GM18861 (cell line): ENCODE data around the gene TMEM51.

Experiments used
- ATAC-seq: cut with Tn5 transposase; IDR thresholded peaks from one replicate; pipeline ENCODE4 v1.9.1; 2021; ENCODE audit not compliant: unreplicated experiment

TMEM51 gene

DNA sequence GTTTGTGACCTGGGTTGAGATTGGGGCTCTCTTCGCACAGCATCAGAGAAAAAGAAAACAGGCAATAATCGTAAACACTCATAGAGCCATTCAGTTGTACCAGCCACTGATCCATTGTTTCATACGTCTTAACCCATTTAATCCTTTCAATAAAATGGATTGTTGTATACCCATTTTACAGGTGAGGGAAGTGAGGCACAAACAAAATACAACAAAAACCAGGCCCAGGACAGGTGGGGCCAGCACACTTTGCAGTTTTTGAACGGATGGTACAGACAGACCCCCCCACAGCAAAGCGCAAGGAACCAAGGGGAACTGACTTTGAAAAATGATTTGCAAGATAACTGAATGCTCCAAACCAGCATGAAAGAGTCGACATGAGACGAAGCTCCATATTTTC, 89.2 kb downstream of the TMEM51 start:
- no peak for ATAC-seq

DNA sequence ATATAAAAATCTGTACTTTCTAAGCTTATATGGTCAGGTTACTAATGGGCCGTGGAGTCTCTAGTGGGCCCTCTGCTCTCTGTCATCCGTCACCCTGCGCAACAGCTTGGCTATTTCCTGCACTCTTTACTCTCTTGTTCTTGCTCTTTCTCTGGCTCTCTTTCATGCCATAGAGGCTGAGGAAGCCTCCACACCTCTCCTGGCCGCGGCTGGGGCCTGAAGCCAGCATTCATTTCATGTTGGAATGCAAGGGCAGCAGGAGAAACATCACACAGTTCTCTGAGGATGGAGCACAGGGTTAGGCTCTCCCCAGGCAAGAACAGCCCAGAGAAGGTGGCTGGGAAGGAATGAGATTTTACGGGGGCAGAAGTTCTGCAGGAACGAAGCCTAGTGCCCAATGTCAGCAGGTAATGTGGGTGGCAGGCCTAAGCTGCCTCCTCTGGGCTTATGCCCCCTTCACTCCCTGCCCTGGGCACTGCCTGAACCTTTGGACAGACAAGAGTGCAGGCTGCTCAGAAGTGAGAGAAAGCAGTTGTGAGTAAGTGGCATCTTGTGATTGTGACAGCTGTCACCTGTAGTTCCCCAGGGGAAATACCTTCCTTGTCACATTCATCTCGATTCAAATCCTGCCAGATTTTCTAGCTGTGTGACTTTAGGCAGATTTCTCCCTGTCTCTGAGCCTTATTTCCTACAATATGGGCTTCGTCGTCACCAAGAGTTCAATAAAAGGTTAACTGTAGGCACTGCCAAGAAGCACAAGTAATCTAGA, 89.9 kb downstream of the TMEM51 start:
- no peak for ATAC-seq

DNA sequence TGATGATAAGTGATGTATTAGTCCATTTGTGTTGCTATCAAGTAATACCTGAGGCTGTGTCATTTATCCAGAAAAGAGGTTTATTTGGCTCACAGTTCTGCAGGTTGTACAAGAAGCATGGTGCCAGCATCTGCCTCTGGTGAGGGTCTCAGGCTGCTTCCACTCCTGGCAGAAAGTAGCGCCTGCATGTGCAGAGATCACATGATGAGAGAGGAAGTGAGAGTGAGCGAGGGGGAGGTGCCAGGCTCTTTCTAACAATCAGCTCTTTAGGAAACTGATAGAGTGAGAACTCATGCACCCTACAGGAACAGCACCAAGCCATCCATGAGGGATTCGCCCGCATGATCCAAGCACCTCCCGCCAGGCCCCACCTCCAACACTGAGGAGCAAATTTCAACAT, 91.3 kb downstream of the TMEM51 start:
- no peak for ATAC-seq

DNA sequence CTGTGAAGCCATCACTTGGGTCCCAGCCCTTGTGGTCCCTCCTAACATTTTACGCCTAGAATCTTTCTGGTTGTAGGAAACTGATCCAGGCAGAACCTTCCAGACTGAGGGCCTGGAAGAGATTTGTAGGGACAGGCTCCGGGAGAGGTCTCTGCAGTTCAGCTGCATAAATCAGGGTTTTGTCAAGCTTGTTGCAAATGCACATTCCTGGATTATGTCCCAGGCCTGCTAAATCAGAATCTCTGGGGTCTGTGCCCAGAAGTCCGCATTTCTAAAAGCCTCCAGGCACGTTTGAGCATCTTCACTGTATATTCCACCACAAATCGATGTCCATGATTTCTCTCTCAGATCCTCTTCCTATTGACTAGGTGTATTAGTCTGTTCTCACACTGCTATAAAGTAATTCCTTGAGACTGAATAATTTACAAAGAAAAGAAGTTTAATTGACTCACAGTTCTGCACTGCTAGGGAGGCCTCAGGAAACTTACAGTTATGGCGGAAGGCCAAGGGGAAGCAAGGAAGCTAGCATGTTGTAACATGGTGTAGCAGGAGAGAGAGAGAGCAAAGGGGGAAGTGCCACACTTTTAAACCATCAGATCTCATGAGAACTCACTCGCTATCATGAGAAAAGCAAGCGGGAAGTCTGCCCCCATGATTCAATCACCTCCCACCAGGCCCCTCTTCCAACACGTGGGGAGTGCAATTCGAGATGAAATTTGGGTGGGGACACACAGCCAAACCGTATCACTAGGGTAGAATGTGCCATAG, 92.2 kb downstream of the TMEM51 start:
- no peak for ATAC-seq

DNA sequence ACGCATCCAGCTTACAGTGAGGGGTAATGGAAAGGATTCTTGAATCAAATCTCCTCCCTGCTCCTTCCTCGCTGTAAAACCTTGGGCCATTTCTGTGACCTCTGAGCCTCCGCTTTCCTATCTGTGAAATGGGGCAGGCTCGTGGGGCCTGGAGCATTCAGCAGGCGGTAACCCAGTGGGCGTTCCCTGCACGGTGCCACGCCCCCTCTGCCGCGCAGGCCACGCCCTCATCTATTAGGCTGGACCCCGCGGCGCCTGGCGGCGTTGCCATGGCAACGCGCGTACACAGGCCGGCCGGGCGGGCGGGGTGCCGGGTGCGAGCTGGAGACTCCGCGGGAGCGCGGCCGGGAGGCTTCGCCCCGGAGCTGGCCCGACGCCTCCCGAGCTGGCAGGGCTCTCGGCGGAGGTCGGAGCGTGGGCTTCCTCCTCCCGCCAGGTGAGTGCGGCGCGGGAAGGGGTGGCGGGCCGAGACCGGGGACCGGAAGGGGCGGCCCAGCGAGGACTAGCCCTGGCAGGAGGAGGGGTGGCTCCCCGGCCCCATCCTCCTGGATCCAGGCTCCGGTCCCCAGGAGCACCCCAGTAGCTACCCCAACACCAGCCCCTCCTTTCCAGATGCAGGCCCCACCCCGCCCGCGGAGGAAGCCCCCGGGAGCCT, 93.5 kb downstream of the TMEM51 start, which contains the start of gene FHAD1:
Gene FHAD1 (plus strand): TSS at position 264 of the 655 bp plus-strand sequence. CDS start 4,562 bp downstream, outside the sequence.
- ATAC-seq: no peak

DNA sequence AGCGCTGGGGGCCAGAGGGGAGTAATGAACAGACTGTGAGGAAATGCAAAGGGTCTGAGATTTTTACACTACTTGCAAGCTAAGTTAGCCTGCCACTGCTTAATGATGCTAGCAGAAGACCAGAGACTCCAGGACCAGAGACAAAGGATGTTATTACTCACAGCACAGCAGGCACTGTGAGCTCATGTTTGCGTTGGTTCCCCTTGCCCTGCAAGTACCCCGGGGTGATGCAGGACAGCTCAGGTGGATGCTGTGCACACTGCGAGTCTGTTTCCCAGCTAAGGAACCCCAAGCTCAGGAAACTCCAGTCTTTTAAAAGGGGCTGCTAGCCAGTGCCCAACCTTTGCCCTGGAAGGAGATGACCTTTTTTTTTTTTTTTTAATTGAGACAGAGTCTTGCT, 94.7 kb downstream of the TMEM51 start:
- no peak for ATAC-seq

DNA sequence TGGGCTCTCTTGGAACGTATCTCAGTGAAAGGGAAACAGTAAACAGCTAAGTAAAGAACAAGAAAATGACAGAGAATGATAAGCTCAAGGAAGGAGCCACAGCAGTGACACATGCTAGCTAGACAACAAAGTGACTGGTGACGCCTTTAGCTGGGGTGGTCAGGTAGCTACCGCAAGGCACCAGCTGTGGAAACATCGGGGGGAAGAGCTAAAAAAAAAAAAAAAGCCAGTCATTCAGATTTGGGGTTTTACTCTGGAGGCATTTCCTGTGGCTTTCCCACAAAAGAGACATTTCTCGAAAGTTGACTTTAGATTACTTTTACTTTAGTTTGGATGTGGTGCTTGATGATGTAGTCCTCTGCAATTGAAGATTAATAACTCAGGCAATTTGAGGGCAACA, 95.5 kb downstream of the TMEM51 start:
- ATAC-seq: no peak

DNA sequence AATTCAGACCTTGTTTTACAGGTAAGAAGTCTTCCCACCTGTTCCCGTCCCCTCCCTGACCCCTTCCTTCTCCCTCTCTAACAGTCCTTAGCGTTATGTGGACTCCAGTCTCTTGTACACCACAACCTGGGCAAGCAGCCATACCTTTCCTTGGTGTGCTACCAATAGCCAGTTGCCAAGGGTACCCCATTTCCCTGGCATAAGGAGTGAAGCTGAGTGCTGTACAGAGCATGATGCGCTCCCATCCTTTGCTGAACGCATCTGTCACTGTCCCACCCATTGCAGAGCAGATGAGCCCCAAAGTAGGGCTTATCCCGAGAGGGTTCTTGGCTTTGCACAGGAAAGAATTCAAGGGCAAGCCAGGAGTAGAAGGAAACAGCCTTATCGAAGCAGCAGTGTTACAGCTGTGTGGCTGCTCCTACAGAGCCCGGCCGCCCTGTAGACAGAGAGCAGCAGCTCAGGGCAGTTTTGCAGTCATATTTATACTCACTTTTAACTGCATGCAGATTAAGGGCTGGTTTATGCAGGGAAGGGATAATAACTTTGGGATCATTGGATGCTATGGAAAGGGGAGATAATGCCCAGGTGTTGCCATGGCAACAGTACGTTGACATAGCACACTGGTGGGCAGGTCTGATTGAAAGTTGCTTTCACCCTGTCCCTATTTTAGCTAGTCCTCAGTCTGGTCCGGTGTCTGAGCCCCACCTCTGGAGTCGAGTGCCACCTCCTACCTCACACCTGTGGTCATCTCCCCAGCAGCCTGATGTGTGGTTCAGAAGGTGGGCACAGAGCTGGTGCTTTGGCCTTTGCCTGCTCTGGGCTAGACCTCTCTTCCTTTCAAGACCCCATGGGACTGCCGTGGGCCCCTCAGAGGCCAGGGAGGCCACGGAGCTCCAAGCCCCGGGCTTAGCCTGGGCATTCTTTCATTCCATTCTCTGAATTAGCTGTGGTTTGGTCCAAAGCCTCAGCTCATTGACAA, 98.6 kb downstream of the TMEM51 start:
- no peak for ATAC-seq

DNA sequence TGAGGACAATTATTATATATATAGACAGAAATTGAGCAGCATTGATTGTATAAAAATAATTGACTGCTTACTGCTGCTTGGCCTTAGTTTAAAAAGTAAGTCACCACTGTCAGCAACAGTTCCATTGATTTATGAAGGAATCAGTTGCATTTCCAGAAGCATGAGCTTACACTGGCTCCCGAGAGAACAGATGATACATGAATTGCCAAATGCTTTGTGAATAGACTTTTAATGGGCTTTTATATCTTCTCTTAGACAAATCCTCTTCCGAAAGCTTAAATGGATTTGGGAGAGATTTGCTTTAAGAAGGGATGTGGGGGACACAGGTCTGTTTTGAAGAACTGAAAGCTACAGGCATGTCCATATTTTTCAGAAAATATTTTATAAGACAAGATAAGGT, 101.0 kb downstream of the TMEM51 start:
- no peak for ATAC-seq

DNA sequence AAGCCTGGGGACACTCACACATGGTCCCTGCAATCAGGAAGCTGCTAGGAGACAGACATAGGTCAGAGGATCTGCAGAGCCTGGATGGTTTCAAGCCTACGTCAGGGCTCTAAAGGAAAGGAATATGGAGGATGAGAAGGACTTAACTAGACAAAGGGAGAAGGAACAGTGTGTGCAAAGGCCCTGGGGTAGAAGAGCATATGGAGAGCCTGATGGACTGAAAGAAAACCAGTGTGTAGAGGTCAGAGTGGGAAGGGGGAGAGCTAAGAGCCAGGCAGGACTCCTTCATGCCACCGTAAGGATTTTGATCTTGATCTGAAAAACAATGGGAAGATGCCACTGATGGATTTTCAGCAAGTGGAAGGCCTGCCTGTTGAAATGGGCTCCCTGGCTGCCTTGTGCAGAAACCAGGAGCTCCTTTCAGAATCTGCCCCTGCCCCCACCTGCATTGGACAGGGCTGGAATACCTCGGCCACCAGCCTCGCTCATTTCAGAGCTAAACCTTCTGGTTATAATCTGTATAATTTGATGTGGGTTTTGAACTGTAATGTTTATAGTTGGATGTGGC, 102.1 kb downstream of the TMEM51 start:
- no peak for ATAC-seq

DNA sequence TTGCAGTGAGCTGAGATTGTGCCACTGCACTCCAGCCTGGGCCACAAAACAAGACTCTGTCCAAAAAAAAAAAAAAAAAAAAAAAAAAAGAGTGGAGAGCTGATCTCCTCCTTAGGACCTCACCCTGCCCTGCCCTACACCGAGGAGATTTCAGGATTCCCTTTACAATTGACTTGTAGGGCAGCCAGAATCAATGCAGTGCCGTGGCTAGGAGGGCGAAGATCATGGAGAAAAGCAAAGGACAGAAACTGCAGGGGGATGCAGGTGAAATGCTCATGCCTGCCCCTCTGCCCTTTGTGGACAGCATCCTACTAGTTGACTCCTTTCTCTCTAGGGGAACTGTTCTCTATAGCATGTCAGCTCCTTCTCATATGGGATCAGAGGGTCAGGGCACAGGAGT, 103.0 kb downstream of the TMEM51 start:
- ATAC-seq: no peak

DNA sequence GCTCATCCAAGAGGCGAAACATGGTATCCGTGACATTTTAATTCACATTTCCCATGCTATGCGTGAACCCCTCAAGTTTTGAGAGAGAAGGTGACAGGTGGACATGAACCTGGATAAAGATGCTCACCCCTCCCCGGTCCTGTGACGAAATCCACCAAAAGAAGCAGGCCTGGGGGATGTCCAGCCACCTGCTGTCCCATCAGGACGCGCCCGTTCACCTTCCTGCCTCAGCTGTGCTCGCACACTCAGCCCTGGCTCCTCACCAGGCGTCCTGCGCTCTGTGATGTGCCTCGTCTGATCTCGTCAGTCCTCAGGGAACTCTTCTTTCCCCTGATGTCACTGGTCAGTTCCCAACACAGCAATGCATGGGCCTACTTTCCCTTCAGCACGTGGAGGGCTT, 103.8 kb downstream of the TMEM51 start:
- no peak for ATAC-seq

DNA sequence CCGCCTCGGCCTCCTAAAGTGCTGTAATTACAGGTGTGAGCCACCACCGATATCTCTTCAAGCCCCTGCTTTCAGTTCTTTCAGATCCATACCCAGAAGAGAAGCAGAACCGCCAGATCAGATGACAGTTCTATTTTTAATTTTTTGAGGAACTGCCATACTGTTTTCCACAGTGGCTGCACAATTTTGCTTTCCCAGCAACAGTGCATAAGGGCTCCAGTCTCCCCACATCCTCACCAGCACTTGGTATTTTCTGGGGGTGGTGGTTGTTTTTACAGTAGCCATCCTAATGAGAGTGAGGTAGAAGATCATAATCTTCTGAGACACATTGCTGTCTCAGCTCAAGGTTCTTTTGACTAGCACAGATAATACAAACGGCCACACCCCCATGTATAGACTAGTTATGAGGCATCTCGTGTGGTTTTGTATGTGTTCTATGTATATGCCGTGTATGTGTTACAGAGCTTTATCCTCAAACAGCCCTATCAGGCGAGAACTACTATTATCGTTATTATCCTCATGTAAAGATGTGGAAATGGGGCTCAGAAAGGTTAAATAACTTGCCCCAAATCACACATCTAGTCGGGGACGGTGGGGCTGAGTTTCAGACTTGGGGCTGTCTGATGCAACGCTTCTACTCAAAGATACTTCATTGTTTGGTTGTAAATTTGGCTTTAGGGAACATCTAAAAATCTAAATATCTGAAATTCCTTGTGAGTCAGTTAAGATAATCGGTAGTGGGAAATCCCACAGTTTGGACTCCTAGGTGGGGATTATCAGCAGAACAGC, 105.5 kb downstream of the TMEM51 start:
- no peak for ATAC-seq

DNA sequence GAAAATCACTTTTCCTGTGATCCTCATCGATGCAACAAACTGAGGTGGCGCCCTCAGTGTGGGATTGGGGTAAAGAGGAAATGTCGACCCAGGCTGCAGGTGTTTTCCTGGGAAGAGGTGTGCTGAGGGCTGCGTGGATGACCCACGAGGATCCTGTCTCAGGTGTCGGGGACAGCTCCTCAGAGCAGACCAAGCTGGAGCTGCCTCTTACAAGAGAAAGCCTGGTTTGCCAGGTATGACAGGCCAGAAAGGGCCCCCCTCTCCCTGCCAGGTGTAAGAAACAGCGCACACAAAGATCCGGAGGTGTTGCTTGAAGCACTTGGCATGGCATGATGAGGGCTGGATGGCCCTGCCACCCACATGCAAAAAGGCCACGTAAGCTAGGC, 106.1 kb downstream of the TMEM51 start:
- ATAC-seq: no peak

DNA sequence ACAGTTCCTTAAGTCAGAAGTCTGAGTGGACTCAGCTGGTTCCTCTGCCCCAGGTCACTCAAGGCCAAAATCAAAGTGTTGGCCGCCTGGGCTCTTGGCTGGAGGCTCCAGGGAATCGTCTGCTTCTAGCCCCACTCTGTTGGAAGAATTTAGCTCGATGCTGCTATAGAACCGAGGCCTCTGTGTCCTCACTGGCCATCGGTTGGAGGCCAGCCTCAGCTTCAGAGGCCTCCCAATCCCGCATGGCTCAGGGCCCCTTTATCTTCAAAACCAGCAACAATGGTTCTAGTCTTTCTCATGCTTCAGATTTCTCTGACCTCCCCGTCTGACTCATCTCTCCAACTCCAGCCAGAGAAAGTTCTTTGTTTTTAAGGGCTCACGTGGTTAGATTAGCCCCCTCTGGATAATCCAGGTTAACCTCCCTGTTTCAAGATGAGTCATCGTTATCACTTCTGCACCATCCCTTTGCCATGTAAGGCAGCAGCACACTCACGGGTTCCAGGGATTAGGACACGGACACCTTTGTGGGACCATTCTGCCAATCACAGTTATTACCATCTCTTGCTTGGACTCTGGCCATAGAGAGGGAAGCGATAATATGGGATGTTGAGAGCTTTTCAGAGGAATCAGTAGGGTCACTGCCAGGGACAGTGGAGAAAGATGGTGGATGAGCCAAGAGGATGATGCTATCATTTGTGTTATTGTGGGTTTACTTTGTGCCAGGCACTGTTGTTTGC, 107.0 kb downstream of the TMEM51 start:
- no peak for ATAC-seq

DNA sequence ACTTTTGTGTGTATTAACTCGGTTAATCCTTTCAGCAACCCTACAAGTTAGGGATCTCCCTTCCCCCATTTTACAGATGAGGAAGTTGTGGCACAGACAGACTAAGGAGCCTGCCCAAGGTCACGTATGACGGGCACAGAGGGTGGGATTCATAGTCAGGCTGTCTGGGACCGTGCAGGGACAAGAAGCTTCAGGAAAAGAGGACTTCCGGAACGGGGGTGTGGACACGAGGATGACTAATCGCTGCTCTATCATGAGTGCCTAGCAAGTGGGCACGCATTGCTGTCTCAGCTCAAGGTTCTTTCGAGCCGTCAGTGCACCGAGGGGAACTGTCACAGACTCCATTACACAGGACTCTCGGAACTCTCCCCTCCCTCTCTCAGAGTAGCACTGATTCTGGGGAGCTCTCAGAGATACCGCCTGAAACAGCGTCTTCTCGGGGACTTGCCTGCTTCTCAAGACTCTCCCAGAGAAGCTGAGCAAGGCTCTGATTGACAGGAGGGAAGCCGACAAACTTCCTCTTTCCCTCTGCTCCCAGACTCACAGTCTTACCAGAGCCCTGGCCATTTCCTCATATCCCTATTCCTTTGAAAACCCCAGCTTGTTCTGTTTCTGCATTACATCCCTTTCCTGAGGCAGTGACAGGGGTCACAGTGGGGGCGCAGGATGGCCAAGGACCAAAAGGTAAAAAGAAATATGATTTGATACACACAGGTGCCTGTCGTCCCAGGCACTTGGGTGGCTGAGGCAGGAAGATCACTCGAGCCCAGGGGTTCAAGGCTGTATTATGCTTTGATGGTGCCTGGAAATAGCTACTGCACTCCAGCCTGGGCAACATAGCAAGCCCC, 107.8 kb downstream of the TMEM51 start:
- no peak for ATAC-seq

DNA sequence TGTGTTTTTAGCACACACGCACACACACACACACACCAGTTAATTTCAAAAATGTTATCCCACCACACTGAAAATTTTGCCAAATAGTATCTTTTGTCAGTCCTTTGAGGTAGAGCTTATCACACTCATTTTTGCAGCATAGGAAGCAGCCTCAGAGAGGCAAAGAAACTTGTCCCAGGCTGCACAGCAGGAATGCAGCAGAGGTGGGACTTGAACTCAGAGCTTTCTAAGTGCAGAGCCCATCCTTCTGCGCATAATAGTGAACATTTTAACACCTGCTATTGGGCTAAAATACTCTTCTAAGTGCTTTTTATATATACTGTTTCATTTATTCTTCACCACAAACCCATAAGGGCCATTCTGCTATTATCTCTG, 108.4 kb downstream of the TMEM51 start:
- ATAC-seq: no peak

DNA sequence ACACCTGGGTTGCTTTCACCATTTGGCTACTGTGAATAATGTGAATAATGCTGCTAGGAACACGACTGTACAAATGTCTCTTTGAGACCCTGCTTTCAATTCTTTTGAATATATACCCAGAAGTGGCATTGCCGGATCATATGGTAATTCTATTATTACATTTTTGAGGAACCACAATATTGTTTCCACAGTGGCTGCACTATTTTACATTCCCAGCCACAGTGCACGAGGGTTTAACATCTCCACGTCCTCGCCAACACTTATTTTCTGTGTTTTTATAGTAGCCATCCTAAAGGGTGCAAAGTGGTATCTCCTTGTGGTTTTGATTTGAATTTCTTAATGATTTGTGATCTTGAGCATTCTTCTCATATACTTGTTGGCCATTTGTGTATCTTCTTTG, 109.2 kb downstream of the TMEM51 start:
- ATAC-seq: no peak
